CD4-positive, alpha-beta T cell treated with Interleukin-4 for 1 hour (primary cell): ENCODE data around the gene ZNF460.

ENCODE experiments used
- DNase-seq, 2 donors: peaks; one replicate each; pipeline ENCODE4 v3.0.0-alpha.2; 2020 to 2022

The ZNF460 gene

GRCh38 chr19:57282011-57282643, 1.8 kb downstream of the ZNF460 start:
- DNase-seq: peak in 1 of 2 donors; percentile 15

- DNase-seq: no peak
These were observed 8.1 kb downstream of the ZNF460 start for GRCh38 chr19:57288373-57288772.

- DNase-seq: no peak
These were observed 10.7 kb downstream of the ZNF460 start for GRCh38 chr19:57290970-57291369.

- no peak for DNase-seq
These were observed 12.3 kb downstream of the ZNF460 start for GRCh38 chr19:57292547-57292946.

GRCh38 chr19:57293719-57294118, 13.4 kb downstream of the ZNF460 start:
- DNase-seq: no peak

GRCh38 chr19:57302020-57302465, 21.8 kb downstream of the ZNF460 start:
- DNase-seq: no peak

GRCh38 chr19:57302727-57303401, 22.6 kb downstream of the ZNF460 start:
- no peak for DNase-seq

- DNase-seq: no peak
These were observed 24.8 kb downstream of the ZNF460 start for GRCh38 chr19:57305056-57305455.

- no peak for DNase-seq
These were observed 28.2 kb downstream of the ZNF460 start for GRCh38 chr19:57308514-57308913.

GRCh38 chr19:57310792-57311191, 30.5 kb downstream of the ZNF460 start:
- no peak for DNase-seq

GRCh38 chr19:57314146-57314545, 33.9 kb downstream of the ZNF460 start:
- no peak for DNase-seq

- DNase-seq: no peak
These were observed 37.2 kb downstream of the ZNF460 start for GRCh38 chr19:57317503-57317902.

GRCh38 chr19:57319869-57320179, 39.5 kb downstream of the ZNF460 start:
- DNase-seq: no peak

GRCh38 chr19:57320180-57321084, 40.1 kb downstream of the ZNF460 start, which contains the start of gene ZNF543:
Gene ZNF543, plus strand, starts transcription at chr19:57320472. Its CDS starts 382 bp downstream, at chr19:57320854.
- peak; percentile 94 to 95 for DNase-seq

- DNase-seq: no peak
These were observed 40.8 kb downstream of the ZNF460 start for GRCh38 chr19:57321116-57321515.

GRCh38 chr19:57321751-57322150, 41.5 kb downstream of the ZNF460 start:
- no peak for DNase-seq

- DNase-seq: no peak
These were observed 44.7 kb downstream of the ZNF460 start for GRCh38 chr19:57324992-57325391.

GRCh38 chr19:57327993-57328392, 47.7 kb downstream of the ZNF460 start:
- no peak for DNase-seq

- no peak for DNase-seq
These were observed 53.9 kb downstream of the ZNF460 start for GRCh38 chr19:57334191-57334590.

GRCh38 chr19:57338877-57339276, 58.6 kb downstream of the ZNF460 start:
- no peak for DNase-seq

- DNase-seq: no peak
These were observed 62.3 kb downstream of the ZNF460 start for GRCh38 chr19:57342582-57342981.
